T-helper 17 cell (primary cell): ENCODE data around the gene METTL26. TPM values are rescaled to one million over a fixed set of nuclear protein-coding genes. Genes with fewer than 3 reads are reported as not detected.

ENCODE experiments used
- ATAC-seq: fragments of 150-1000 bp; cut with Tn5 transposase; 2 replicates; pipeline ENCODE4 v1.10.0; 2021; ENCODE audit warnings: mild to moderate bottlenecking, moderate library complexity
- DNase-seq, 3 donors: peaks; one replicate each; pipeline versions ENCODE4 v3.0.0 to v3.0.0-alpha.2; 2020 to 2021
- H3K9me3 ChIP-seq: one replicate; pipeline ENCODE4 v1.7.0; 2013; ENCODE audit warnings: low read length, mild to moderate bottlenecking; ENCODE audit not compliant: control insufficient read depth, poor library complexity, severe bottlenecking
- H3K27ac Mint-ChIP-seq: one replicate; pipeline ENCODE4 v1.8.0; 2022; ENCODE audit warnings: mild to moderate bottlenecking, moderate library complexity, mixed read lengths
- H3K27me3 Mint-ChIP-seq: one replicate; pipeline ENCODE4 v1.8.0; 2022; ENCODE audit warnings: mixed read lengths
- H3K36me3 Mint-ChIP-seq: one replicate; pipeline ENCODE4 v1.8.0; 2022; ENCODE audit warnings: low read depth, mixed read lengths
- H3K4me1 Mint-ChIP-seq: one replicate; pipeline ENCODE4 v1.8.0; 2022; ENCODE audit warnings: mild to moderate bottlenecking, mixed read lengths
- H3K4me3 Mint-ChIP-seq: one replicate; pipeline ENCODE4 v1.8.0; 2022; ENCODE audit warnings: mild to moderate bottlenecking, moderate library complexity, mixed read lengths
- total RNA-seq, 4 donors: library from RNA in 2 of 4; stranded (reverse) in 2 of 4; gene quantifications; one replicate each; pipeline ENCODE4 v1.2.3 and lab custom pipeline; 2022 to 2026

METTL26 gene
- total RNA-seq, 2 donors from 2014 or later: 39.2 to 40.4 TPM

GRCh38 chr16:625977-626765 is 9.9 kb downstream of the METTL26 start:
- DNase-seq (no peak), ATAC-seq (no peak)
- Mint-ChIP-seq H3K27me3 (no peaks in the 10 kb centered on the region), H3K36me3 (no peaks in the 10 kb centered on the region), H3K27ac (no peak overlapping the region), H3K4me3 (no peak overlapping the region), H3K4me1 (peaks cover 2% of the 10 kb centered on the region)
- no peaks in the 10 kb centered on the region for H3K9me3 ChIP-seq

DNA sequence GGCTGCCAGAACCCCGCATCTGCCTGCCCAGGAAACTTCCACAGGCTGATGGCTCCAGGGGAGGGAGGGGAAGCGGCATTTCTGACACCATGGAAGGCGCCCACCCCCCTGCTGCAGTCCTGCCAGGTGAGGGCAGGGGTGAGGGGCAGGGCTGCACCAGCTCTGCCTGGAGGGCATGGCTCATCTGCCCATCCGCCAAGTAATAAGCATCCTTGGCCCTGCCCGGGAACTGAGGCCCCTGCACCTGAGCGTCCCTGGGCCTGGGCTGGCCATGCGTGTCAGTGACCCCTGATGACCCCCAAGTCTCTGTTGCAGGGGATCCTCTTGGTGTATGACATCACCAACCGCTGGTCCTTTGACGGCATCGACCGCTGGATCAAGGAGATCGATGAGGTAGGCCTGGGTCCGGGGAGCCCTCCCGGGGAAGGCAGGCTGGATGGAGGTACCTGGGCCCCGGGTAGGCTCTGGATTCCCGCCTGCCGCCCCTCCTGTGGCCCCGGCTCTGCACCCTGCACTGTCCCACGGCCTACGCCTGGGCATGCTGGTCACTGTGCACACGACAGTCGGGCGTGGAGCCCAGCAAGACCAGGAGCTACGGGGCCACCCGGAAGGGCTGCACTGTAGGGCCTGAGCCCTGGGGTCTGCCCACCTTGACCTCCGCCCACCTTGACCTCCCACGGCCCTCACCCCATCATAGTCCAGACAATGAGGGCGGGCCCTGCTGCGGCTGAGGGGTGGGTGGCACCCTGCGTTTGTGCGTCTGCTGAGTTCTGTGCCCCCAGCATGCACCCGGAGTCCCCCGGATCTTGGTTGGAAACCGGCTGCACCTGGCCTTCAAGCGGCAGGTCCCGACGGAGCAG is 10.8 kb downstream of the METTL26 start:
- Mint-ChIP-seq H3K4me1 (peaks cover 4% of the 10 kb centered on the region), H3K27me3 (no peaks in the 10 kb centered on the region), H3K27ac (no peak overlapping the region), H3K4me3 (no peak overlapping the region), H3K36me3 (no peaks in the 10 kb centered on the region)
- no peaks in the 10 kb centered on the region for H3K9me3 ChIP-seq
- ATAC-seq (no peak), DNase-seq (no peak)

DNA sequence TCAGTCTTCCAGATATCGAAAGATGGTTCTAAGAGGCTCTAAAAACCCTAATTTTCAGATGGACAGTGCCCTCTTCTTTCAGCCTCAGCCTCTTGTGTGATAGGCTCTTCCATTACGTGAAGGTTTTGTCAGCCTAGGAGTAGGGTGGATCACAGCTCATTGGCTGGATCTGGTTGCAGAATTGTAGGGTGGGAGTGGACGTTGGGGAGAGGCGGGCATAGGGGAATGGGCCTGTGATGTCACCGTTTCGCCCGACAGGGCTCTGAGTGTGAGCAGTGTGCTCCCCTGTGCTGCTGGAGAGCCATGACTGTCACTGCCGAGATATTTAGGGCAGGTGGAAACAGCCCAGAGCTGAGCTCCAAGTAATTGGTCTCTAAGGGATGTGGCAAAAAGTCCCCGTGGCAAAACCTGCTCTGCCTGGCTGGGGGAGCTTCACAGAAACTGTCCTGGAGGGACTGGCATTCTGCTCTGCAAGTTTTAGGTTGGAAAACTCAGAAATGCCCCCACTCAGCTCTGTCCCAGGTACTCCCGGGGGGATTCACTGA is 11.5 kb downstream of the METTL26 start:
- no peak overlapping the region for H3K4me3 Mint-ChIP-seq
- no peak for ATAC-seq
- DNase-seq: no peak
- no peak overlapping the region for H3K27ac Mint-ChIP-seq
- peaks cover 4% of the 10 kb centered on the region for H3K4me1 Mint-ChIP-seq
- no peaks in the 10 kb centered on the region for H3K27me3 Mint-ChIP-seq
- H3K9me3 ChIP-seq: no peaks in the 10 kb centered on the region
- no peaks in the 10 kb centered on the region for H3K36me3 Mint-ChIP-seq

- no peak overlapping the region for H3K4me3 Mint-ChIP-seq
- no peaks in the 10 kb centered on the region for H3K9me3 ChIP-seq
- H3K27ac Mint-ChIP-seq: no peak overlapping the region
- no peaks in the 10 kb centered on the region for H3K27me3 Mint-ChIP-seq
- peaks cover 4% of the 10 kb centered on the region for H3K4me1 Mint-ChIP-seq
- H3K36me3 Mint-ChIP-seq: no peaks in the 10 kb centered on the region
- no peak for ATAC-seq
- no peak for DNase-seq
Measured at GRCh38 chr16:622920-623280, 13.2 kb downstream of the METTL26 start.

DNA sequence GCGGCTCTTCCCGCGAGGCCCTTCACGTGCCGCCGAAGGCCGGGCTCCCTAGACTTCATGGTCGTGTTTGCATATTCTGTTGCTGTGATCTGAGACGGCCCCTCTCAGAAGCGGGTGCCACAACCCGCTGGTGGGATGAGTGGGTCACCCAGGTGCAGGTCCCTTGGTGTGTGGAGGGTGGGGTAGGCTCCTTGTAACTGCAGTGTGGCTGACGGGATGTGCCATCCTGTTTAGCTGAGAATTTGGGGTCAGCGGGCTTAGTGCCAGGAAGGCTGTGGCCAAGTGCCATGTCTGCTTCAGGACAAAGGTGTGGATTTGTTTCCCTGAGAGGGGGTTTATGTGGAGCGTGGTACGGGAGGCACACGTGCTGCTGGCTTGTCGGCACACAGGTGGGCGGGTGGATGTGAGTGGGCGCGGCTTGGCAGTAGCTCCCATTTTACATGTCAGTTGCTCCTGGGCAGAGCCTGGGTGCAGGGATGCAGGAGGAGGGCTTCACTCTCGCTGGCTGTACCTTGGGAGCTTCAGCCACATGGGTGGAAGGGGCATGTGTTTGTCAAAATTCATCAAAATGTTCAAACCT is 14.5 kb downstream of the METTL26 start:
- no peak overlapping the region for H3K4me3 Mint-ChIP-seq
- ATAC-seq (no peak), DNase-seq (no peak)
- H3K9me3 ChIP-seq: no peaks in the 10 kb centered on the region
- H3K27me3 Mint-ChIP-seq: no peaks in the 10 kb centered on the region
- no peak overlapping the region for H3K27ac Mint-ChIP-seq
- no peaks in the 10 kb centered on the region for H3K36me3 Mint-ChIP-seq
- H3K4me1 Mint-ChIP-seq: peaks cover 4% of the 10 kb centered on the region

GRCh38 chr16:620700-621525 is 15.2 kb downstream of the METTL26 start:
- DNase-seq (no peak), ATAC-seq (no peak)
- Mint-ChIP-seq H3K4me1 (peaks cover 2% of the 10 kb centered on the region), H3K27ac (no peak overlapping the region), H3K27me3 (no peaks in the 10 kb centered on the region), H3K36me3 (no peaks in the 10 kb centered on the region), H3K4me3 (no peak overlapping the region)
- no peaks in the 10 kb centered on the region for H3K9me3 ChIP-seq

DNA sequence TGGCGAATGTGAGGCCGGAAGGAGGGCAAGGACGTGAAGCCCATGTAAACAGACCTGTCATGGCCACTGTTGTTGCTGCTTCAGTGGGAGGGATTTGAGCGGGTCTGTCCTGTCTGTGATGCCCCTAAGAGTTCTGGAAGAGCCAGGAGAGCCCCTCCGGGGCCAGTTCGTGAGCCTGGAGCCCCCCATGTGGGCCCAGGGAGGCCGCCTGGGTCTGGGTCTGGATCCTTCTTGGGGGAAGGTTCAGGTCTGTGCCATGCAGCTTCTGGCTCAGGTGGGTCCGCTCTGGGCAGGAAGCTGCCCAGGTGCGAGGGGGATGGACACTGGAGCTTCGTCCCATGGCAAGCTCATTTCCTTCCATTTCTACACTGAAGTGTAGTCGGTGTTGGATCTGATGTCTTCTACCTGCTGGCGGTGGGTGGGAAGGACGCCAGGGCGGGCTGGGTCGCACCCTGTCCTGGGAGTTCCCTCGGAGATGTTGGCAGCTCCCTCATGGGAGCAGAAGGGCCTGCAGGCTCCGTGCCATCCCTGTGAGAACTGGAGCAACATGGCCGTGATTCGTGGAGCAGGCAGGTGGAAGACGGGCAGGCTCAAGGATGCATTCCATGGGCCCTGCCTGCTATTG is 16.5 kb downstream of the METTL26 start:
- Mint-ChIP-seq H3K4me1 (peaks cover 5% of the 10 kb centered on the region), H3K27ac (no peak overlapping the region), H3K27me3 (no peaks in the 10 kb centered on the region), H3K36me3 (peaks cover 3% of the 10 kb centered on the region), H3K4me3 (no peak overlapping the region)
- DNase-seq (no peak), ATAC-seq (no peak)
- H3K9me3 ChIP-seq: no peaks in the 10 kb centered on the region

GRCh38 chr16:617855-618254 is 18.2 kb downstream of the METTL26 start:
- Mint-ChIP-seq H3K4me1 (peaks cover 6% of the 10 kb centered on the region), H3K27ac (no peak overlapping the region), H3K4me3 (no peak overlapping the region), H3K36me3 (peaks cover 5% of the 10 kb centered on the region), H3K27me3 (no peaks in the 10 kb centered on the region)
- no peaks in the 10 kb centered on the region for H3K9me3 ChIP-seq
- ATAC-seq (no peak), DNase-seq (no peak)

DNA sequence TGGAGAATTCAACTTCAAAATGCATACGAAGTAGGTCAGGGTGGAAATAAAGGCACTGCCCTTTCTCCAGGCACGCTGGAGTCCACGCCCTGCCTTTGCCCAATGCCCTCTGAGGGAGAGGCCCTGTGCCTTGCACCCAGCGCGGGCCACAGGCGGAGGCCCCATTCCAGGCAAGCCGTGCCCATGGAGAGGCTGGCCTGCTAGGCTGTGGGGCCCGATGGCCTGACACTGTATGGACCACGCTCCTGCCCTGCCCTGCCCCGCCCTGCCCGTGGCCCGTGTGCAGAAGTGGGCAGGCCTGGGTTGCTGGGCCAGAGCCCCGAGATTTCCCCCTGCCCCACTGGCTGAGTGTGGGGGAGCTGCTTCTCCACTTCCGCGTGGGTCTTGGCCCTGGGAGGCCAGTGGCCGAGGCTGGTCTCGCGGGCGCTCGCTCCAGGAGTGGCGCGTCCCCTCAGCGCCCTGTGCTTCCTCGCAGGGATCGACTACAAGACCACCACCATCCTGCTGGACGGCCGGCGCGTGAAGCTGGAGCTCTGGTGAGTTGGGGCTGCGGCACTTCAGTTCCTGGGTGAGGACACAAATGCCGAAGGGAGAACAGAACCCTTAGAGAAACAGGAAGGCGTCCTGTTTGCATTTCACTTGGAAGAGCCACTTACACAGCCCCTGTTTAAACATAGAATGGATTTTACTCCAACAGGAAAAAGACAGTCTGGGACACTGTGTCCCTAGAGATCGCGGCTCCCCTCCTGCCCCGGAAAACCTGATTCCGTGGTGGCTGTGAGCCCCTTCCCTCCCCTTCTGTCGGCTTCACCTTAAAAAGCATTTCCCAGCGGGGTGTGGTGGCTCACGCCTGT is 19.1 kb downstream of the METTL26 start:
- Mint-ChIP-seq H3K4me3 (no peak overlapping the region), H3K27ac (no peak overlapping the region), H3K27me3 (no peaks in the 10 kb centered on the region), H3K4me1 (peaks cover 6% of the 10 kb centered on the region), H3K36me3 (peaks cover 5% of the 10 kb centered on the region)
- ATAC-seq: no peak
- DNase-seq: no peak
- H3K9me3 ChIP-seq: no peaks in the 10 kb centered on the region

DNA sequence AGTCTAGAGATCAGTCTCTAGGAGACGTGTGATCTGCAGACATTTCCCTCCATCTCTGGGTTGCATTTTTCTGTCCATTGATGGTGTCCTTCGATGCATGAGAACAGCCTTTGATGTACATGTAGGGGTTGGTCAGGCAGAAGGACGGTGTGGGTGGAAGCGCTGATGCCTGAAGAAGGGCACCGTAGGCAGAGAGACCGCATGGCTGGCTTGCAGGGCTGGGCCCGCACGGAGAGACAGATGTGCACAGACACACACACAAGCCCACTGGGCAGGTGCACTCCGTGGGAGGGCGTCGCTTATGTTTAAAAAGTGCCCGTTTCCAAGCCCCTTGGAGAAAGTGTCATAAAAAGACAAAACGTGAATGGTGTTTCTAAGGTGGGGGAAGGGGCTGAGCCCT is 21.0 kb downstream of the METTL26 start:
- H3K4me1 Mint-ChIP-seq: peaks cover 10% of the 10 kb centered on the region
- no peak for ATAC-seq
- H3K4me3 Mint-ChIP-seq: no peak overlapping the region
- no peaks in the 10 kb centered on the region for H3K27me3 Mint-ChIP-seq
- no peak overlapping the region for H3K27ac Mint-ChIP-seq
- DNase-seq: no peak
- peaks cover 5% of the 10 kb centered on the region for H3K36me3 Mint-ChIP-seq
- H3K9me3 ChIP-seq: no peaks in the 10 kb centered on the region

DNA sequence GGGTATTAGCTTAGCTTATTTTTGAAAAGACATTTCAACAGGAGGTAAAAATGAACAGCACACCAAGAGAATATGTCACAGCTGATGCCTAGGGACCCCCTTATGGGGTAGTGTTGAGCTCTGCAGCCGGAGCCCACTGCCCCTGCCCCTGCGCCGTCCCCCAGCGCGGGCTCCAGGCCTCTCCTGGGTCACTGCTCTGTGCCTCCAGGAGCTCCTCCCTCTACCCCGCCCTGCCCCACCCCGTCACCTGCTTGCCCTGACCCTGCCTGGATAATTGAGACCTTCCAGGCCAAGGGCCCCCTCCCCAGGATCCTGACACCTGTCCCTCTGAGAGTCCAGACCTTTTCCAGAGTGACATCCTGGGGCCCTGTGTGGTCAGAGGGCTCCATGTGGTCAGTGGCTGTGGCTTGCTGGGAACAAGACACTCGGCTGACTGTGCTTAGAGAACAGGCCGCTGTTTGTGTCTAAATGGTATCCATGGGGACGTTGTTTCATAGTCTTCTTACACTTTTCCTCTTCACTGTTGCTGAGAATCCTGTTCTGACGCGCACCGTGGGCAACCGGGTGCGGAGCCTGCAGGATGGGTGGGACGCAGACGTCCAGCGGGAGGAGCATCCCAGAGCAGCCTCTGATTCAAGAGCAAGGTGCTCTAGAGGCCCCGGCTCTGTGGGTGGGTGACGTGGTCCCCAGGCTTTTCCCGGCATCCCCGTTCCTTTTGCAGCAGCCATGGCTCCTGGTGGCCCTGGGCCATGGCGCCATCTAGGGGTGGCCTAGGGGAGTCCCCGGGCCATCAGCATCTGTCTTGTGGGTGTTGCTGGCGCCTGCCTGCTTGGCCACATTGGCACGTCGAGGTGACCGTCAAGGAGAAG is 25.4 kb downstream of the METTL26 start:
- DNase-seq: peak; percentile 39 to 52 (median 45)
- Mint-ChIP-seq H3K27me3 (no peaks in the 10 kb centered on the region), H3K36me3 (peaks cover 5% of the 10 kb centered on the region), H3K4me1 (peaks cover 13% of the 10 kb centered on the region), H3K27ac (peak overlapping the region; percentile 67), H3K4me3 (no peak overlapping the region)
- peak; percentile 82 for ATAC-seq
- no peaks in the 10 kb centered on the region for H3K9me3 ChIP-seq
